ENCODE results near the gene HABP4.

DNA sequence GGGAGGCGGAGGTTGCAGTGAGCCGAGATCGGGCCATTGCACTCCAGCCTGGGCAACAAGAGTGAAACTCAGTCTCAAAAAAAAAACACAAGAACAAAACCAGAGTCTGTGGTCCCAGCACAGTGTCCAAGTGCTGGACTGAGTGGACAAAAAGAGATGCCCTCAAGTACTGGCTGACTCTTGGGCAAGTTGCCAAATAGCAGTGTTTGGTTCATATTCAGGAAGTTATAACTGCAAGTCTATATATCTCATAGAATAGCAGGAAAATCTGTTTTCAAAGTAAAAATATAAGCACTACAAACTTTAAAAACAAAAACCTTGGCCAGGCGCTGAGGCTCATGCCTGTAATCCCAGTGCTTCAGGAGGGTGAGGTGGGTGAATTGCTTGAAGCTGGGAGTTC, 7.3 kb downstream of the HABP4 start:
- no peak for TF ChIP-seq SP1 (IDR thresholded peaks at IDR 0.05)
- no peak for TF ChIP-seq FOXM1 (IDR thresholded peaks at IDR 0.05; ENCODE audit: borderline replicate concordance)
- TF ChIP-seq LEF1 (IDR thresholded peaks at IDR 0.05; ENCODE audit: borderline replicate concordance): no peak
- no peak for TF ChIP-seq FOXK2 (IDR thresholded peaks at IDR 0.05)
- TF ChIP-seq SUZ12 (IDR thresholded peaks at IDR 0.05): no peak
- no peak for TF ChIP-seq TARDBP (IDR thresholded peaks at IDR 0.05)
- no peak for TF ChIP-seq FOXA1 (IDR thresholded peaks at IDR 0.05)

All from HEK293T (cell line).